SK-N-SH treated with all-trans-retinoic acid at 6 μM for 48 hours (cell line): Measurements from ENCODE around the gene ATP8A2.

ENCODE experiments used
- ATAC-seq: fragments of 200-7000 bp; cut with Tn5 transposase; 3 replicates; pipeline ENCODE4 v1.9.1; 2020; ENCODE audit warnings: mild to moderate bottlenecking, moderate library complexity
- ARNTL ChIP-seq: fragments of 450-650 bp; formaldehyde crosslinking; IDR thresholded peaks from 2 replicates; pipeline ENCODE4 v1.5.0; 2020; ENCODE audit warnings: low read depth, mild to moderate bottlenecking, moderate library complexity, borderline replicate concordance
- BACH2 ChIP-seq: fragments of 250-450 bp; sonication (Bioruptor Pico); IDR thresholded peaks from 2 replicates; pipeline ENCODE4 v1.9.0; 2021; ENCODE audit warnings: mild to moderate bottlenecking, borderline replicate concordance
- CREB5 ChIP-seq: fragments of 250-450 bp; sonication (Bioruptor Pico); IDR thresholded peaks from 2 replicates; pipeline ENCODE4 v1.5.1; 2020; ENCODE audit warnings: low read depth, mild to moderate bottlenecking, moderate library complexity
- CSDC2 ChIP-seq: fragments of 250-450 bp; sonication (Bioruptor Pico); IDR thresholded peaks from 2 replicates; pipeline ENCODE4 v1.5.0; 2020; ENCODE audit warnings: mild to moderate bottlenecking, moderate library complexity
- CSRNP3 ChIP-seq: fragments of 250-450 bp; sonication (Bioruptor Pico); IDR thresholded peaks from 2 replicates; pipeline ENCODE4 v1.5.1; 2021; ENCODE audit warnings: mild to moderate bottlenecking, moderate library complexity
- ESRRG ChIP-seq: fragments of 250-450 bp; sonication (Bioruptor Pico); IDR thresholded peaks from 2 replicates; pipeline ENCODE4 v1.6.1; 2021; ENCODE audit warnings: mild to moderate bottlenecking
- GLIS3 ChIP-seq: fragments of 250-450 bp; sonication (Bioruptor Pico); IDR thresholded peaks from 2 replicates; pipeline ENCODE4 v1.5.0; 2020; ENCODE audit warnings: mild to moderate bottlenecking, moderate library complexity
- ISL1 ChIP-seq: fragments of 250-450 bp; sonication (Bioruptor Pico); IDR thresholded peaks from 2 replicates; pipeline ENCODE4 v2.1.2; 2022; ENCODE audit warnings: mild to moderate bottlenecking, moderate library complexity
- OSR1 ChIP-seq: fragments of 250-450 bp; sonication (Bioruptor Pico); IDR thresholded peaks from 2 replicates; pipeline ENCODE4 v1.8.0; 2022; ENCODE audit warnings: moderate library complexity, mild to moderate bottlenecking, inconsistent platforms
- PPARA ChIP-seq: fragments of 250-450 bp; sonication (Bioruptor Pico); IDR thresholded peaks from 2 replicates; pipeline ENCODE4 v1.5.0; 2020; ENCODE audit warnings: mild to moderate bottlenecking, borderline replicate concordance
- RARB ChIP-seq: fragments of 250-450 bp; sonication (Bioruptor Pico); IDR thresholded peaks from 2 replicates; pipeline ENCODE4 v1.8.0; 2021; ENCODE audit warnings: mild to moderate bottlenecking, moderate library complexity
- TCF4 ChIP-seq: fragments of 250-450 bp; sonication (Bioruptor Pico); IDR thresholded peaks from 2 replicates; pipeline ENCODE4 v1.8.0; 2021; ENCODE audit warnings: mild to moderate bottlenecking, moderate library complexity, borderline replicate concordance
- TOX ChIP-seq: fragments of 250-450 bp; sonication (Bioruptor Pico); IDR thresholded peaks from 2 replicates; pipeline ENCODE4 v1.8.0; 2021; ENCODE audit warnings: mild to moderate bottlenecking, moderate library complexity, borderline replicate concordance
- ZC3H10 ChIP-seq: fragments of 250-450 bp; sonication (Bioruptor Pico); IDR thresholded peaks from 2 replicates; pipeline ENCODE4 v1.5.1; 2021; ENCODE audit warnings: mild to moderate bottlenecking, moderate library complexity
- ZNF565 ChIP-seq: fragments of 450-650 bp; formaldehyde crosslinking; conservative IDR thresholded peaks from 2 replicates; pipeline ENCODE4 v1.5.0; 2020; ENCODE audit warnings: low read depth, mild to moderate bottlenecking, moderate library complexity
- TF ChIP-seq, protein P1 (sequence below): fragments of 250-450 bp; sonication (Bioruptor Pico); IDR thresholded peaks from 2 replicates; pipeline ENCODE4 v1.8.0; 2020; ENCODE audit warnings: mild to moderate bottlenecking, moderate library complexity, borderline replicate concordance
- TF ChIP-seq, protein P2 (sequence below): fragments of 250-450 bp; sonication (Bioruptor Pico); IDR thresholded peaks from 2 replicates; pipeline ENCODE4 v1.5.0; 2020; ENCODE audit warnings: mild to moderate bottlenecking, moderate library complexity

ATP8A2 gene

GRCh38 chr13:26015271-26016125, 643.7 kb downstream of the ATP8A2 start:
- no peak for ATAC-seq
- TF ChIP-seq PPARA (CRISPR knock-in tag) (no peak), TOX (no peak), CSRNP3 (CRISPR knock-in tag) (no peak), ESRRG (CRISPR knock-in tag) (no peak), TCF4 (CRISPR knock-in tag) (no peak), CREB5 (no peak), BACH2 (no peak), GLIS3 (no peak), ARNTL (CRISPR knock-in tag) (no peak)
- TF ChIP-seq, protein P1, sequence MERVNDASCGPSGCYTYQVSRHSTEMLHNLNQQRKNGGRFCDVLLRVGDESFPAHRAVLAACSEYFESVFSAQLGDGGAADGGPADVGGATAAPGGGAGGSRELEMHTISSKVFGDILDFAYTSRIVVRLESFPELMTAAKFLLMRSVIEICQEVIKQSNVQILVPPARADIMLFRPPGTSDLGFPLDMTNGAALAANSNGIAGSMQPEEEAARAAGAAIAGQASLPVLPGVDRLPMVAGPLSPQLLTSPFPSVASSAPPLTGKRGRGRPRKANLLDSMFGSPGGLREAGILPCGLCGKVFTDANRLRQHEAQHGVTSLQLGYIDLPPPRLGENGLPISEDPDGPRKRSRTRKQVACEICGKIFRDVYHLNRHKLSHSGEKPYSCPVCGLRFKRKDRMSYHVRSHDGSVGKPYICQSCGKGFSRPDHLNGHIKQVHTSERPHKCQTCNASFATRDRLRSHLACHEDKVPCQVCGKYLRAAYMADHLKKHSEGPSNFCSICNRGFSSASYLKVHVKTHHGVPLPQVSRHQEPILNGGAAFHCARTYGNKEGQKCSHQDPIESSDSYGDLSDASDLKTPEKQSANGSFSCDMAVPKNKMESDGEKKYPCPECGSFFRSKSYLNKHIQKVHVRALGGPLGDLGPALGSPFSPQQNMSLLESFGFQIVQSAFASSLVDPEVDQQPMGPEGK (CRISPR knock-in tag) = no peak
- TF ChIP-seq, protein P2, sequence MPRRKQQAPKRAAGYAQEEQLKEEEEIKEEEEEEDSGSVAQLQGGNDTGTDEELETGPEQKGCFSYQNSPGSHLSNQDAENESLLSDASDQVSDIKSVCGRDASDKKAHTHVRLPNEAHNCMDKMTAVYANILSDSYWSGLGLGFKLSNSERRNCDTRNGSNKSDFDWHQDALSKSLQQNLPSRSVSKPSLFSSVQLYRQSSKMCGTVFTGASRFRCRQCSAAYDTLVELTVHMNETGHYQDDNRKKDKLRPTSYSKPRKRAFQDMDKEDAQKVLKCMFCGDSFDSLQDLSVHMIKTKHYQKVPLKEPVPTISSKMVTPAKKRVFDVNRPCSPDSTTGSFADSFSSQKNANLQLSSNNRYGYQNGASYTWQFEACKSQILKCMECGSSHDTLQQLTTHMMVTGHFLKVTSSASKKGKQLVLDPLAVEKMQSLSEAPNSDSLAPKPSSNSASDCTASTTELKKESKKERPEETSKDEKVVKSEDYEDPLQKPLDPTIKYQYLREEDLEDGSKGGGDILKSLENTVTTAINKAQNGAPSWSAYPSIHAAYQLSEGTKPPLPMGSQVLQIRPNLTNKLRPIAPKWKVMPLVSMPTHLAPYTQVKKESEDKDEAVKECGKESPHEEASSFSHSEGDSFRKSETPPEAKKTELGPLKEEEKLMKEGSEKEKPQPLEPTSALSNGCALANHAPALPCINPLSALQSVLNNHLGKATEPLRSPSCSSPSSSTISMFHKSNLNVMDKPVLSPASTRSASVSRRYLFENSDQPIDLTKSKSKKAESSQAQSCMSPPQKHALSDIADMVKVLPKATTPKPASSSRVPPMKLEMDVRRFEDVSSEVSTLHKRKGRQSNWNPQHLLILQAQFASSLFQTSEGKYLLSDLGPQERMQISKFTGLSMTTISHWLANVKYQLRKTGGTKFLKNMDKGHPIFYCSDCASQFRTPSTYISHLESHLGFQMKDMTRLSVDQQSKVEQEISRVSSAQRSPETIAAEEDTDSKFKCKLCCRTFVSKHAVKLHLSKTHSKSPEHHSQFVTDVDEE (CRISPR knock-in tag) = no peak

- no peak for ATAC-seq
- no peak for TF ChIP-seq ISL1 (CRISPR knock-in tag)
- no peak for TF ChIP-seq PPARA (CRISPR knock-in tag)
- TF ChIP-seq, protein P1 (CRISPR knock-in tag) = no peak
- TF ChIP-seq RARB (CRISPR knock-in tag) = no peak
- TF ChIP-seq ZC3H10 (CRISPR knock-in tag) = no peak
- TF ChIP-seq, protein P2 (CRISPR knock-in tag) = no peak
- no peak for TF ChIP-seq CREB5
- TF ChIP-seq CSDC2 (CRISPR knock-in tag) = no peak
- TF ChIP-seq CSRNP3 (CRISPR knock-in tag) = no peak
- no peak for TF ChIP-seq OSR1 (CRISPR knock-in tag)
- TF ChIP-seq ESRRG (CRISPR knock-in tag) = no peak
- TF ChIP-seq ZNF565 (CRISPR knock-in tag) = no peak
Observed at GRCh38 chr13:26016189-26016588, 644.4 kb downstream of the ATP8A2 start.
